Myocyte (in vitro differentiated cells): ENCODE results near the gene TTLL1. TPM values are rescaled to one million over a fixed set of nuclear protein-coding genes. Genes with fewer than 3 reads are reported as not detected.
"Not testable (repeated sequence)": the region's sequence is repeated elsewhere in the genome, so short reads cannot be mapped to it uniquely, and the experiment has no call there.

Experiments used
- DNase-seq: peaks from one replicate; pipeline ENCODE4 v3.0.0-alpha.2; 2012; ENCODE audit warnings: low read depth
- total RNA-seq: library from RNA; depleted of rRNA; stranded (reverse); fragments of >200 nt; gene quantifications from 2 replicates; pipeline ENCODE4 v1.2.3, GENCODE V29; 2014

TTLL1 gene
- total RNA-seq, 1 donor from 2014 or later: 10.8 TPM

DNA sequence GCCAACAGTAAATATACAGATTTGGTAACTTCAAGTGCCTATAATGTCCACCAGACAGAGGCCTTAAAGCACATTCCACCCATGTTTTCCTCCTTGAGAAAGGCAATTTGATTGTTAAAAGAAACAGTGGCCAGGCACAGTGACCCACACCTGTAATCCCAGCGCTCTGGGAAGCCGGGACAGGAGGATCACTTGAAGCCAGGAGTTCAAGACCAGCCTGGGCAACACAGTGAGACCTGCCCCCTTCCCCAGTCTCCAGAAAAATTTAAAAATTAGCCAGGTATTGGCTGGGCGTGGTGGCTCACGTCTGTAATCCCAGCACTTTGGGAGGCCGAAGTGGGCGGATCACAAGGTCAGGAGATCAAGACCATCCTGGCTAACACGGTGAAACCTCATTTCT lies 93.5 kb downstream of the TTLL1 start:
- DNase-seq: not testable (repeated sequence)

DNA sequence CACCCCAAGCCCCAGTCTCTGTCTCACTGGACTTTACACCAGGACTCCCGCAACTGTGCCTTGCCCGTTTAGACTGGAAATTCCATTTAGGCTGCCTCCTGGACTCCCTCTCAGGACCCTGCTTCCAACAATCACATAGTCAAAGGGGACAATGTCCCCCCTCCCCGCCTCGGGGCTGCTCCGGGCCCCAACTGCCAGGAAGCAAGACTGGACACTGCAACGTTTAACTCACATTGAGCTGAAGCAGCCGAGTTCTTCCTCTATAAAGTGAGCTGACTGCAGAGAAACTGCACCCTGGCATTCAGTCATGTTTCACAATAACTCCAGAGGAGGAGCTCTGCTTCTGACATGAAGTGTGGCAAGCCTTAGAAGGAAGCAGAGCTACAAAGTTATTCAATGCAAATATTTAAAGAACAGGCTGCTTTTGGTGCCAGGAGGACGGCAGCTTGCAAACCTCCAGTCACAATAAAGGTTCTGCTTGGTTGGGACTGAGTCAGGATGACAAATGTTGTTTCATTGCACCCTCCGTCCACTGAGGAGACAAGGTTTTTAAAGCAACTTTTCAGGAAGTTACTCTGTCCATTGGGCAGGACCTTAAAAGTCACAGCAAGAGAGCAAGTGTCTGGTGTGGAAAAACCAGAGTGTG lies 94.2 kb downstream of the TTLL1 start:
- DNase-seq: peak; percentile 44

DNA sequence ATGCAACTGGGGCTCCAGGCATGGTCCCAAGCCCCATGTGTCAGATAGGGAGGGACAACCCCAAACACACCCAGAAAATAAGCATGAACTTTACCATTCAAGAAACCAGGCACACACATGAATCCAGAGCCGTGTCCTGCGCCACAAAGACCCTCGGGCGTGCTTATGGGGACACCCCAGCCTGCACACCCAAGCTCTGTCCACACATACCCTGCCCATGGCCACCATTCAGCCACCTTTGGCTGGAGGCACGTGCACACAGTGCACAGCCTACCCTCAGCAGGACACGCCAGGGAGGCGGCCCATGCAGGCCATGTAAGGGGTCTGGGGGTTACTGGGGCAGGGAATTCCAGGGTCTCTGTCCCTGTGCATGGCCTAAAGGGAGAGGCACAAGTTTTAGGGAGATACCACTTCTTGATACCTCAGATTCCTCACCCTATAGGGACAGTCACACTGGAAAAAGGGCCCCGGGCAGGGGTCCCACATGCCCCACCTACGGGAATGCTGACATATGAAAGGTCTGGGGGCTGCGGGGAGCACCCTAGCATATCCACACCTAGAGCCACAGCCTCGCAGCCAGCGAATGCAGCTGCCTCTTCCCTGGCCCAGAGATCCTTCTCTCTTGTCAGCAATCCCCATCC lies 94.8 kb downstream of the TTLL1 start:
- DNase-seq: no peak

DNA sequence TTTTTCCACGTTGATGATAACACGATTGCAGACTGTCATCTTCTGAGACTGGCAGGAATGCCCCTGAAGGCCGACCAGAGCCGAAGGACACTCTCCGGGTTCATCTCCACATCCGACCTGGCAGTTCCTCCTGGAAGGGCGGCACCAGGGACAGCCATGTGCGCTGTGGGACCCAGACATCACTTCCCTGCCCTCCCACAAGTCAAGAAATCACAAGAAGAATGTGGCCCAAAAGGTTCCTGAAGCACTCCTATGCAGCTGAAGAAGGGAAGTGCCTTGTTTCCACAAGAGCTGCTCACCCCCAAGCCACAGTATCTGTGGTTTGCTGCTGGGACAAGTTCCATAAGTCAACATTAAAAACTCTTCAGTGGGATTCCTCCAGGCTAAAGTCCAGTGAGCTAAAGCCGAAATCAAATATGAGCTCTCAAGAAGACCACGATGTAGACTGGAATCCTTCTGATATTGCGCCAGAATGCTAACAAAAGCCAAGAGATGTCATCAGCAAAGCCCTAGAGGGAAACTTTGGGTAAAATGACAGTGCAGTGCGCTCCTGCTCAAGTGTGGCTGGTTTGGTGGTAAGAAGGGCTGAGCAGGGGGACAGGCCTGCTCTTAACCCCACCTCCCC lies 95.4 kb downstream of the TTLL1 start:
- peak; percentile 35 for DNase-seq

DNA sequence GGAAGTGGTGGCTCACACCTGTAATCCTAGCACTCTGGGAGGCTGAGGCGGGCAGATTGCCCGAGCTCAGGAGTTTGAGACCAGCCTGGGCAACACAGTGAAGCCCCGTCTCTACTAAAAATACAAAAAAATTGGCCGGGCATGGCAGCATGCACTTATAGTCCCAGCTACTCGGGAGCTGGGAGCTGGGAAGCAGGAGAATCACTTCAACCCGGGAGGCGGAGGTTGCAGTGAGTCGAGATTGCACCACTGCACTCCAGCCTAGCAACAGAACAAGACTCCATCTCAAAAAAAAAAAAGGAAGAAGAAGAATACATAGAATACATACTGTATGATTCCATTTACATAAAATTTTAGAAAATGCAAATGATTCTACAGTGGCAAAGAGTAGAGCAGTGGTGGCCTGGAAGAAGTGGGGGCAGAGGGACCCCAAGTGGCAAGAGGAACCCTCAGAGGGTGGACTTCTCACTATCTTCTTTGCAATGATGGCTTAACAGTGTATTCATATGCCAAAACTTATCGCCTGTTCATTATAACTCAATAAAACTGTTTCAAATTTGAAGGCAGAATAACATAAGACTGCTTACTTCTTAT lies 96.2 kb downstream of the TTLL1 start:
- no peak for DNase-seq

DNA sequence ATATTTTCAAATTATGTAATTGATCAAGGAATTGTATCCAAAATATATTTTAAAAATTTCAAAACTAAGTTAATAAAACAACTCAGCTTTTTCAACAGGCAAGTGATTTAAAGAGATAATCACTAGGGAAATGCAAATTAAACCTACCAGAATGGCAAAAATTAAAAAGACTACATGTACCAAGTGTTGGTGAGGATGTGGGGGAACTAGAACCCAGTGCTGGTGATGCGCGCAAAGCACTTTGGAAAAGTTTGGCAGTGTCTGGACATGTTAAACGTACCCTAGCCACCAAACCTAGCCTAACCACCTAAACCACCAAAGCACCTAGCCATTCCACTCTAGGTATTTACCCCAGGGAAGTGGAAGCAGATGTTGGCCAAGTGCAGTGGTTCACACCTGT lies 97.1 kb downstream of the TTLL1 start:
- DNase-seq: no peak

DNA sequence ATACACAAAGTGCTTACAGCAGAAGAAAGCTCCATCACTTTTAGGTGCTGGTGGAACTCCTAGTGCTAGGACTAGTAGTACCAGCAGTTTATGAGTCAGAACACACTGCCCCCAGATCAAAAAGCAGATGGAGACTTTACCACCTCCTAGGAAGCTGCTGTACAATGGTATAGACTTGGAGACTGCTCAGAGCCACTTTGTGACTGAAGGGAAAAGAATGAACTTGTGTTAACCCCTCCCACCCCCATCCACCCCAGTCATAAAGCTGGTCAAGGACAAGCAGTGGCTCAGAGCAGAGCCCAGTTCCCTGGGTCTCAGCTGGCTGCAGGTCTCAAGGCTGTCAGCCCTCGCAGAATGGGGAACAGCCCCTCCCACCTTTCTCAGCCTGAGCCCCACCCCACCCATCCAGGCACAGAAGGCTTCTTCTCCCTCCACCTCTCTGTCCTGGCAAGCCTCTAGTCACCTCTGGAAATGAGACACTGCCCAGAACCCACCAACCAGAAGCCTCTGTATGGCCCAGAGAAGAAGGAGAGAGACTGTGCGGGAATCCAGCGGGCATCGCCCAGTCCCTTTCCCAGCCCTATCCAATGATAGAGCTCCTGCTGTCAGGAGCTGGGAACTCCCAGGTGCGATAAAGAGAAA lies 98.1 kb downstream of the TTLL1 start:
- DNase-seq: peak; percentile 39

DNA sequence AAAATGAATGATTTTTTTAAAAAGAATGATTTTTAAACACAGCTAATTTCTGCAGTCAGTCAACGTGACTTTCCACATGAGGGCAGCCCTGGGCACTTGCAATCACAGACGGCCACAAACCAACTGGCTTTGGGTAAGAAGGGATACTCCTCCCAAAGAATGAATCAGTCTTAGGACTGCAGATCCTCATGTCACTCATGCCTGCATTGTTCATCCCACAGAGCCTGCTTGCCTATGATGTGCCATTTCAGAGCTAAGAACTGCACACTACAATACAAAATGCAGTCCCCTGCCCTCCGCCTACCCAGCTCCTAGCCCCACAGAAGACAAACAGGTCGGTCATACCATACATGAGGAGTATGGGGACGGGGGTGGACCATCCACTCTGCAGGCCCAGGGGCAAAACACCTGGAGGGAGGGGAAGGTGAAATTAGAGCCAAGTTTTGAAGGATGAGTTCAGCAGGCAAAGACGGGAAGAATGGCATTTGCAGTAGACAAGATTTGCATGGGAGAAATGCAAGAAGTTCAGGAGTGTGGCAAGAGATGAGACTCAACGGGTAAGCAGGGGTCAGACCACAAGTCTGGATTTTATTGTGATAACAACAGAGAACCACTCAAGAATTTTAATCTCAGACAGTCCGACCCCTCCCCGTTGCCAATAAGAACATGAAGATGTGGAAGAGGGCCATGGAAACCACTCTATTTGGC lies 98.9 kb downstream of the TTLL1 start:
- peak; percentile 95 for DNase-seq

Other genes starting within 250 kb of the TTLL1 start
- gene ARFGAP3, start 232.1 kb downstream of the TTLL1 start, total RNA-seq: 62.0 and 78.2 TPM in 2 replicates
- 45.5 and 49.3 TPM in 2 replicates for gene PACSIN2, start 74.2 kb downstream of the TTLL1 start, total RNA-seq
- not detected in 2 replicates for gene BIK, start 21.4 kb upstream of the TTLL1 start, total RNA-seq
- 26.4 and 28.0 TPM in 2 replicates for gene MCAT, start 54.0 kb upstream of the TTLL1 start, total RNA-seq
- gene TSPO, start 62.2 kb upstream of the TTLL1 start, total RNA-seq: 293 and 367 TPM in 2 replicates
- 33.6 and 33.8 TPM in 2 replicates for gene TTLL12, start 97.7 kb upstream of the TTLL1 start, total RNA-seq